Peyer's patch (tissue), 4 donors: ENCODE measurements around the gene VPS39. TPM values are rescaled to one million over a fixed set of nuclear protein-coding genes. Genes with fewer than 3 reads are reported as not detected.
"Not testable (repeated sequence)": the region's sequence is repeated elsewhere in the genome, so short reads cannot be mapped to it uniquely, and the experiment has no call there.

Source experiments
- DNase-seq, 3 donors: peaks; one replicate each; pipeline ENCODE4 v3.0.0-alpha.2; 2017 to 2019
- H3K27ac ChIP-seq, 4 donors: fragments of 200-600 bp; sonication (generic); one replicate each; pipeline ENCODE4 v1.5.1; 2016 to 2019
- H3K27me3 ChIP-seq, 2 donors: fragments of 200-600 bp; sonication (generic); one replicate each; pipeline ENCODE4 v1.5.1; 2019
- H3K36me3 ChIP-seq, 3 donors: fragments of 200-600 bp; sonication (generic); one replicate each; pipeline ENCODE4 v1.5.1; 2016 to 2019
- H3K4me1 ChIP-seq, 4 donors: fragments of 200-600 bp; sonication (generic); one replicate each; pipeline ENCODE4 v1.5.1; 2016 to 2019
- H3K4me3 ChIP-seq, 4 donors: fragments of 200-600 bp; sonication (generic); 1 replicate in 3 of 4; 2 replicates in 1 of 4; pipeline ENCODE4 v1.5.1; 2016 to 2019; ENCODE audit warnings: mild to moderate bottlenecking in 1 of 4
- H3K9me3 ChIP-seq, 4 donors: fragments of 200-600 bp; sonication (generic); one replicate each; pipeline ENCODE4 v1.5.1; 2016 to 2019; ENCODE audit warnings: mild to moderate bottlenecking in 1 of 4
- POLR2A ChIP-seq, 2 donors: fragments of 450-650 bp; IDR thresholded peaks; one replicate each; pipeline ENCODE4 v1.5.1; 2017; ENCODE audit warnings: antibody characterized with exemption in 2 of 2, mild to moderate bottlenecking in 2 of 2, moderate library complexity in 2 of 2
- total RNA-seq, 4 donors: library from RNA; depleted of rRNA; stranded (reverse); fragments of >200 nt; gene quantifications; one replicate each; pipeline ENCODE4 v1.1.0, GENCODE V29; 2016
- TF ChIP-seq, protein P1 (sequence below), 6 experiments: fragments of 450-650 bp in 4 of 6; fragments of 200-600 bp in 2 of 6; sonication (generic) in 1 of 6; IDR thresholded peaks; one replicate each; pipeline ENCODE4 v1.5.1; 2017 to 2019; ENCODE audit warnings: antibody characterized with exemption in 6 of 6, mild to moderate bottlenecking in 3 of 6, moderate library complexity in 1 of 6

VPS39 gene
- total RNA-seq, 4 donors from 2014 or later: 141 to 314 (median 192) TPM

GRCh38 chr15:42232606-42233005 lies 24.5 kb upstream of the VPS39 start:
- no peak overlapping the region for H3K27ac ChIP-seq
- H3K9me3 ChIP-seq: no peaks in the 10 kb centered on the region
- H3K36me3 ChIP-seq: peaks cover 0 to 77% (median 0%) of the 10 kb centered on the region in 3 donors
- no peak for TF ChIP-seq POLR2A (IDR thresholded peaks at IDR 0.05)
- TF ChIP-seq, protein P1, sequence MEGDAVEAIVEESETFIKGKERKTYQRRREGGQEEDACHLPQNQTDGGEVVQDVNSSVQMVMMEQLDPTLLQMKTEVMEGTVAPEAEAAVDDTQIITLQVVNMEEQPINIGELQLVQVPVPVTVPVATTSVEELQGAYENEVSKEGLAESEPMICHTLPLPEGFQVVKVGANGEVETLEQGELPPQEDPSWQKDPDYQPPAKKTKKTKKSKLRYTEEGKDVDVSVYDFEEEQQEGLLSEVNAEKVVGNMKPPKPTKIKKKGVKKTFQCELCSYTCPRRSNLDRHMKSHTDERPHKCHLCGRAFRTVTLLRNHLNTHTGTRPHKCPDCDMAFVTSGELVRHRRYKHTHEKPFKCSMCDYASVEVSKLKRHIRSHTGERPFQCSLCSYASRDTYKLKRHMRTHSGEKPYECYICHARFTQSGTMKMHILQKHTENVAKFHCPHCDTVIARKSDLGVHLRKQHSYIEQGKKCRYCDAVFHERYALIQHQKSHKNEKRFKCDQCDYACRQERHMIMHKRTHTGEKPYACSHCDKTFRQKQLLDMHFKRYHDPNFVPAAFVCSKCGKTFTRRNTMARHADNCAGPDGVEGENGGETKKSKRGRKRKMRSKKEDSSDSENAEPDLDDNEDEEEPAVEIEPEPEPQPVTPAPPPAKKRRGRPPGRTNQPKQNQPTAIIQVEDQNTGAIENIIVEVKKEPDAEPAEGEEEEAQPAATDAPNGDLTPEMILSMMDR (IDR thresholded peaks at IDR 0.05): no peak
- DNase-seq: no peak
- no peaks in the 10 kb centered on the region for H3K27me3 ChIP-seq
- H3K4me1 ChIP-seq: no peaks in the 10 kb centered on the region
- no peak overlapping the region for H3K4me3 ChIP-seq

DNA sequence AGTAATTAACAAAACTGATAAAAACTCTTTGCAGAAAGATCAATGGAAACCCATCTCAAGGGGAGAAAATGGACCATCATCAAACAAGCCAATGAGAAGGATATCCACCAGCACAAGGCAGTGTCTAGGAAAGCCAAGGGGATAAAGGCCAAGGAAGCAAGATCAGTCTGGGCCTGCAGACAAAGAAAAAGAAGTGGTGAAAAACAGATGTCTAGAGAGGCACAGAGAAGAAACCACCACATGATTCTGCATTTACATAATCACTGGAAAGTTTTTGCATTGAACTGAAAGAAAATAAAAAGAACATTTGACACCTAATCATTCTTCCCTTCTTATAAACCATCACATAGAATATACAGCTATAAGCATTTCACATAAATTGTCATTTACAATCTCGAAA lies 23.0 kb upstream of the VPS39 start:
- DNase-seq: no peak
- no peak overlapping the region for H3K4me3 ChIP-seq
- no peaks in the 10 kb centered on the region for H3K27me3 ChIP-seq
- no peaks in the 10 kb centered on the region for H3K4me1 ChIP-seq
- H3K27ac ChIP-seq: no peak overlapping the region
- no peaks in the 10 kb centered on the region for H3K9me3 ChIP-seq
- H3K36me3 ChIP-seq: peaks cover 0 to 77% (median 0%) of the 10 kb centered on the region in 3 donors
- TF ChIP-seq POLR2A (IDR thresholded peaks at IDR 0.05): no peak
- TF ChIP-seq, protein P1 (IDR thresholded peaks at IDR 0.05): no peak

GRCh38 chr15:42228981-42229380 lies 20.9 kb upstream of the VPS39 start:
- H3K4me1 ChIP-seq, H3K27me3 ChIP-seq, H3K27ac ChIP-seq, H3K9me3 ChIP-seq, DNase-seq, H3K4me3 ChIP-seq: not testable (repeated sequence)
- H3K36me3 ChIP-seq: peaks cover 0 to 78% (median 0%) of the 10 kb centered on the region in 3 donors

- Histone ChIP-seq H3K4me1 (no peaks in the 10 kb centered on the region), H3K27ac (no peak overlapping the region), H3K36me3 (peaks cover 0 to 78% (median 0%) of the 10 kb centered on the region in 3 donors), H3K4me3 (no peak overlapping the region), H3K9me3 (no peaks in the 10 kb centered on the region), H3K27me3 (no peaks in the 10 kb centered on the region)
- DNase-seq: no peak
- TF ChIP-seq POLR2A (IDR thresholded peaks at IDR 0.05): no peak
- TF ChIP-seq, protein P1 (IDR thresholded peaks at IDR 0.05): no peak
Measured at GRCh38 chr15:42228036-42228435, 19.9 kb upstream of the VPS39 start.

DNA sequence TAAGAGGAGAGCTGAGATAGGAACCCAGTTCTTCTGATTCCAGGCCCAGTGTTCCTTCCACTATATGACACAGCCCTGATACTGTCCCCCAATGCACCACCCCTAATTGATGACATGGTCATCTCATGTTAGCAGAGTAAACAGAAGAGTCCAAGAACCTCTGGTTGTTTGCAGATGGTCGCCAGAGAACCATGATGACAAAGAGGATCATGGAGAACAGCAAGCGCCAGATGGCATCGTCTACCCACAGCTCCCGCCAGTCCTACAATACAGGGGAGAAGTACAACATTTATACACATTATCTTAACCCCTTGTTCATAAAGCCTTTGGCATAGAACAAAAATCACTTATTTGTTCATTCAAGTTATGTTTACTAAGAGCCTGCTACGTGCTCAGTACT lies 18.5 kb upstream of the VPS39 start:
- H3K36me3 ChIP-seq: peaks cover 0 to 78% (median 0%) of the 10 kb centered on the region in 3 donors
- H3K4me1 ChIP-seq: no peaks in the 10 kb centered on the region
- no peaks in the 10 kb centered on the region for H3K27me3 ChIP-seq
- no peak for TF ChIP-seq POLR2A (IDR thresholded peaks at IDR 0.05)
- H3K4me3 ChIP-seq: no peak overlapping the region
- H3K27ac ChIP-seq: no peak overlapping the region
- no peak for DNase-seq
- H3K9me3 ChIP-seq: no peaks in the 10 kb centered on the region

GRCh38 chr15:42220216-42220615 lies 12.1 kb upstream of the VPS39 start:
- no peak overlapping the region for H3K4me3 ChIP-seq
- no peak overlapping the region for H3K27ac ChIP-seq
- no peak for DNase-seq
- H3K4me1 ChIP-seq: no peaks in the 10 kb centered on the region
- no peaks in the 10 kb centered on the region for H3K9me3 ChIP-seq
- H3K36me3 ChIP-seq: peaks cover 0 to 96% (median 0%) of the 10 kb centered on the region in 3 donors
- no peaks in the 10 kb centered on the region for H3K27me3 ChIP-seq
- no peak for TF ChIP-seq POLR2A (IDR thresholded peaks at IDR 0.05)
- TF ChIP-seq, protein P1 (IDR thresholded peaks at IDR 0.05): no peak

DNA sequence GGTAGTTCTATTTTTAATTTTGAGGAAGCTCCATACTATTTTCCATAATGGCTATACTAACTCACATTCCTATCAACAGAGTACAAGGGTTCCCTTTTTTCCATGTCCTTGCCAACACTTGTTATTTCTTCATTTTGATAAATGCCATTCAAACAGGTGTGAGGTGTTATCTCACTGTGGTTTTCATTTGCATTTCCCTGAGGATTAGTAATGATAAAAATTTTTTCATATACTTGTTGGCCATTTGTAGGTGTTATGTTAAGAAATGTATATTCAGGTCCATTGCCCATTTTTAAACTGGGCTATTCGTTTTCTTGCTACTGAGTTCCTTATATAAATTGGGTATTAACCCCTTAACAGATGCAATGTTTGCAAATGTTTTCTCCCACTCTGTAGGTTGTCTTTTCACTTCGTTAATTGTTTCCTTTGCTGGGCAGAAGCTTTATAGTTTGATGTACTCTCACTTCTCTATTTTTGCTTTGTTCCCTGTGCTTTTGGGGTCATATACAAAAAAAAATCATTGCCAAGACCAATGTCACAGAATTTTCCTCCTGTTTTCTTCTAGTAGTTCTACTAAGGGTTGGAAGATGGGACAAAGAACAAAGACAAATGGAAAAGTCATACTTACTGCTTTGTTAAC lies 11.0 kb upstream of the VPS39 start:
- no peak overlapping the region for H3K27ac ChIP-seq
- no peaks in the 10 kb centered on the region for H3K9me3 ChIP-seq
- TF ChIP-seq, protein P1 (IDR thresholded peaks at IDR 0.05): no peak
- no peak for TF ChIP-seq POLR2A (IDR thresholded peaks at IDR 0.05)
- DNase-seq: no peak
- peaks cover 0 to 92% (median 0%) of the 10 kb centered on the region in 3 donors for H3K36me3 ChIP-seq
- H3K4me1 ChIP-seq: no peaks in the 10 kb centered on the region
- no peaks in the 10 kb centered on the region for H3K27me3 ChIP-seq
- H3K4me3 ChIP-seq: no peak overlapping the region
